Neural progenitor cell (in vitro differentiated cells): ENCODE results near the gene HOXA13.

ENCODE experiments used
- EZH2 ChIP-seq: fragments of 200-600 bp; sonication (generic); IDR thresholded peaks from 2 replicates; pipeline ENCODE4 v1.6.1; 2017; ENCODE audit warnings: antibody characterized with exemption, mild to moderate bottlenecking, moderate library complexity
- EZH2phosphoT487 ChIP-seq: fragments of 200-600 bp; sonication (generic); IDR thresholded peaks from 2 replicates; pipeline ENCODE4 v1.6.1; 2017; ENCODE audit warnings: antibody characterized with exemption
- TF ChIP-seq, protein P1 (sequence below): fragments of 200-600 bp; sonication (generic); IDR thresholded peaks from 2 replicates; pipeline ENCODE4 v1.5.1; 2017; ENCODE audit warnings: antibody characterized with exemption, mild to moderate bottlenecking

- TF ChIP-seq EZH2 (no peak), EZH2phosphoT487 (no peak)
- TF ChIP-seq, protein P1, sequence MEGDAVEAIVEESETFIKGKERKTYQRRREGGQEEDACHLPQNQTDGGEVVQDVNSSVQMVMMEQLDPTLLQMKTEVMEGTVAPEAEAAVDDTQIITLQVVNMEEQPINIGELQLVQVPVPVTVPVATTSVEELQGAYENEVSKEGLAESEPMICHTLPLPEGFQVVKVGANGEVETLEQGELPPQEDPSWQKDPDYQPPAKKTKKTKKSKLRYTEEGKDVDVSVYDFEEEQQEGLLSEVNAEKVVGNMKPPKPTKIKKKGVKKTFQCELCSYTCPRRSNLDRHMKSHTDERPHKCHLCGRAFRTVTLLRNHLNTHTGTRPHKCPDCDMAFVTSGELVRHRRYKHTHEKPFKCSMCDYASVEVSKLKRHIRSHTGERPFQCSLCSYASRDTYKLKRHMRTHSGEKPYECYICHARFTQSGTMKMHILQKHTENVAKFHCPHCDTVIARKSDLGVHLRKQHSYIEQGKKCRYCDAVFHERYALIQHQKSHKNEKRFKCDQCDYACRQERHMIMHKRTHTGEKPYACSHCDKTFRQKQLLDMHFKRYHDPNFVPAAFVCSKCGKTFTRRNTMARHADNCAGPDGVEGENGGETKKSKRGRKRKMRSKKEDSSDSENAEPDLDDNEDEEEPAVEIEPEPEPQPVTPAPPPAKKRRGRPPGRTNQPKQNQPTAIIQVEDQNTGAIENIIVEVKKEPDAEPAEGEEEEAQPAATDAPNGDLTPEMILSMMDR, result no peak
These were observed 37.9 kb upstream of the HOXA13 start for GRCh38 chr7:27237735-27238334.
